Measurements from ENCODE around the gene ROCK1. TPM values are rescaled to one million over a fixed set of nuclear protein-coding genes. Genes with fewer than 3 reads are reported as not detected.
"Not testable (repeated sequence)": the region's sequence is repeated elsewhere in the genome, so short reads cannot be mapped to it uniquely, and the experiment has no call there.

ROCK1 gene
- total RNA-seq, 4 donors from 2014 or later: 78.3 to 94.6 (median 91.4) TPM

GRCh38 chr18:20971886-20972267 lies 139.7 kb downstream of the ROCK1 start:
- no peaks in the 10 kb centered on the region for H3K27me3 ChIP-seq
- no peak overlapping the region for H3K4me3 ChIP-seq
- H3K27ac ChIP-seq: no peak overlapping the region
- H3K9me3 ChIP-seq: no peaks in the 10 kb centered on the region
- H3K4me1 ChIP-seq: no peaks in the 10 kb centered on the region
- H3K36me3 ChIP-seq: peaks cover 2 to 84% (median 9%) of the 10 kb centered on the region in 3 donors
- TF ChIP-seq POLR2A (IDR thresholded peaks at IDR 0.05): no peak
- peak in 3 of 5 experiments; percentile 25 to 34 (median 28) for TF ChIP-seq CTCF (IDR thresholded peaks at IDR 0.05)
- DNase-seq (ENCODE audit: low spot score in 2 of 2): peak in 1 of 2 donors; percentile 11

GRCh38 chr18:20966795-20967194 lies 144.8 kb downstream of the ROCK1 start:
- no peak for DNase-seq (ENCODE audit: low spot score in 2 of 2)
- H3K36me3 ChIP-seq: peaks cover 2 to 72% (median 20%) of the 10 kb centered on the region in 3 donors

GRCh38 chr18:20963027-20963426 lies 148.6 kb downstream of the ROCK1 start:
- WGBS, 2 donors: 87 to 92% methylated on average over 2 of the region's 2 CpGs
- no peak overlapping the region for H3K27ac ChIP-seq
- no peak for DNase-seq (ENCODE audit: low spot score in 2 of 2)
- H3K4me3 ChIP-seq: no peak overlapping the region
- no peak for TF ChIP-seq POLR2A (IDR thresholded peaks at IDR 0.05)
- TF ChIP-seq EP300 (IDR thresholded peaks at IDR 0.05): no peak
- TF ChIP-seq CTCF (IDR thresholded peaks at IDR 0.05): no peak
- H3K9me3 ChIP-seq: no peaks in the 10 kb centered on the region
- peaks cover 0 to 58% (median 14%) of the 10 kb centered on the region in 3 donors for H3K36me3 ChIP-seq
- no peaks in the 10 kb centered on the region for H3K27me3 ChIP-seq
- no peaks in the 10 kb centered on the region for H3K4me1 ChIP-seq

More at GRCh38 chr18:20966795-20967194, 144.8 kb downstream of the ROCK1 start:
- no peak overlapping the region for H3K27ac ChIP-seq
- H3K27me3 ChIP-seq: no peaks in the 10 kb centered on the region
- H3K4me1 ChIP-seq: no peaks in the 10 kb centered on the region
- H3K4me3 ChIP-seq: no peak overlapping the region
- no peak for TF ChIP-seq POLR2A (IDR thresholded peaks at IDR 0.05)
- no peak for TF ChIP-seq EP300 (IDR thresholded peaks at IDR 0.05)
- TF ChIP-seq CTCF (IDR thresholded peaks at IDR 0.05): no peak
- WGBS, 2 donors: 91 to 96% methylated on average over 2 of the region's 2 CpGs
- H3K9me3 ChIP-seq: no peaks in the 10 kb centered on the region

DNA sequence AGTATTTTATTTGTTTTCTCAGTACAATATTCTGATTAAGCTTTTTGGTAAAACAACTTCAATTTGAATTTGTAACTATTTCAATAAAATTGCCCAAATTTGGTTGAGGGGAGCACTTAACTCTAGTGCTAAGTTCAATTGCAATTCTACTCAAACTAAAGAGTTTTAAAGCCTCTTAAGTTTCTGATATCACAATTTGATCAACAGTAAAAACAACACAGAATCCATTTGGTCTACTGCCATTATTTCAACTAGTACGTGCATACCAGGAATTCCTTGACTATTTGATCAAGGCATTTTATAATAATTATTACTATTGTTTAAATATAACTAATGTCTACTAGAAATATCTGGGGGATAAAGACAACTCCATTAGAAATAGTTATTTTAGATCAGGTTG lies 150.9 kb downstream of the ROCK1 start:
- Histone ChIP-seq H3K27me3 (no peaks in the 10 kb centered on the region), H3K4me1 (no peaks in the 10 kb centered on the region), H3K36me3 (peaks cover 0 to 52% (median under 1%) of the 10 kb centered on the region in 3 donors), H3K27ac (no peak overlapping the region), H3K4me3 (no peak overlapping the region), H3K9me3 (peaks cover 0 to 5% (median 0%) of the 10 kb centered on the region in 4 donors)
- TF ChIP-seq CTCF (IDR thresholded peaks at IDR 0.05): no peak
- no peak for TF ChIP-seq EP300 (IDR thresholded peaks at IDR 0.05)
- no peak for TF ChIP-seq POLR2A (IDR thresholded peaks at IDR 0.05)
- WGBS, 2 donors: 52 to 54% methylated on average over 1 of the region's 1 CpG
- no peak for DNase-seq (ENCODE audit: low spot score in 2 of 2)

GRCh38 chr18:20950827-20951226 lies 160.8 kb downstream of the ROCK1 start:
- WGBS, 2 donors: 69 to 70% methylated on average over 2 of the region's 2 CpGs

More at GRCh38 chr18:20950827-20951226, 160.8 kb downstream of the ROCK1 start:
- H3K27me3 ChIP-seq; H3K27ac ChIP-seq; H3K4me1 ChIP-seq; H3K9me3 ChIP-seq; H3K4me3 ChIP-seq; DNase-seq (ENCODE audit: low spot score in 2 of 2): not testable (repeated sequence)
- peaks cover 0 to 25% (median 0%) of the 10 kb centered on the region in 3 donors for H3K36me3 ChIP-seq

Small RNAs within 50 kb of the gene (small RNA-seq; reads per million reads assigned to genes)
- not detected for gene RNU6-120P

Other genes with a start within 250 kb of the ROCK1 start
- 10 to 100 TPM in 1 of 4 donors, 1 to 10 TPM in 3; 5.1 to 17.8 (median 6.9) TPM for gene GREB1L, start 130.4 kb upstream of the ROCK1 start, total RNA-seq

Measured in tibial nerve (tissue), 4 donors.